Gastroesophageal sphincter (tissue), 3 donors: ENCODE measurements around the gene MALT1.

Experiments
- EP300 ChIP-seq: sonication (generic); formaldehyde crosslinking; IDR thresholded peaks from one replicate; pipeline ENCODE4 v1.6.1; 2017; ENCODE audit warnings: antibody characterized with exemption, mild to moderate bottlenecking
- POLR2AphosphoS5 ChIP-seq: sonication (generic); formaldehyde crosslinking; IDR thresholded peaks from one replicate; pipeline ENCODE4 v1.6.1; 2017; ENCODE audit warnings: antibody characterized with exemption
- TF ChIP-seq, protein P1 (sequence below), 4 experiments: fragments of 200-600 bp in 2 of 4; fragments of 450-650 bp in 2 of 4; sonication (generic) in 1 of 4; IDR thresholded peaks; one replicate each; pipeline ENCODE4 v1.5.1; 2017 to 2019; ENCODE audit warnings: antibody characterized with exemption in 4 of 4, mild to moderate bottlenecking in 2 of 4, moderate library complexity in 2 of 4

DNA sequence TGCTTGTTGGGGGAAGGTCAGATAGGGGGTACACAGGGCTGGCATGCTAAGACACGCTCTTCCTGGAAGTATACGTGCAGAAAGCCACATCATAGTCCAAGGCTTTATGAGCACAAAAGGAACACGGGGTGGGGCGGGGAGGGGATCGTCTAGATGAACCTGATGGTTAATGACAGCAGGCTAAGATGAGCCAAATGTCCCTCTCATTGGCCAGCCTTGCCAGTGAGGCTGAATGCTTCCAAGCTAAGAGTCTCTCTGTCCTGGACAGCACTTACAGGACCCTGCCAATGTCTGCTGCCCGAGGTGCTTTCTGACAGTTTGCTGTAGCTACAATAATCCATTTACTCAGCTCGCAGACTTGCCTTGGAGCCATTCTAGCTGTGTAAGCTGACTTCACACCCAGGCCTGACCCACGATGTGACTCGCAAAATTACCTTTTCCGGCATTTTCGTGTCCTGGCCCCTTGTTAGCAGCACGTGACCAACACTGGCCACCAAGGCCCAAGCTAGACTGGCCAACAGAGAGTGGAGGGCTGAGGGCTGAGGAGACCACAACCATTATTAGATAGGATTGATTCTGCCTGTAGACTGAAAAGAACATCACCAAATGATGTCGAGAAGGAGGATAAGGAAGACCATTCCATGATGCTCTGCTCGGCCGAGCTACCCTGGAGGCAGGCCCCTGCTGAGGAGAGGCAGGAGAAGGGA, 84.2 kb downstream of the MALT1 start:
- TF ChIP-seq, protein P1, sequence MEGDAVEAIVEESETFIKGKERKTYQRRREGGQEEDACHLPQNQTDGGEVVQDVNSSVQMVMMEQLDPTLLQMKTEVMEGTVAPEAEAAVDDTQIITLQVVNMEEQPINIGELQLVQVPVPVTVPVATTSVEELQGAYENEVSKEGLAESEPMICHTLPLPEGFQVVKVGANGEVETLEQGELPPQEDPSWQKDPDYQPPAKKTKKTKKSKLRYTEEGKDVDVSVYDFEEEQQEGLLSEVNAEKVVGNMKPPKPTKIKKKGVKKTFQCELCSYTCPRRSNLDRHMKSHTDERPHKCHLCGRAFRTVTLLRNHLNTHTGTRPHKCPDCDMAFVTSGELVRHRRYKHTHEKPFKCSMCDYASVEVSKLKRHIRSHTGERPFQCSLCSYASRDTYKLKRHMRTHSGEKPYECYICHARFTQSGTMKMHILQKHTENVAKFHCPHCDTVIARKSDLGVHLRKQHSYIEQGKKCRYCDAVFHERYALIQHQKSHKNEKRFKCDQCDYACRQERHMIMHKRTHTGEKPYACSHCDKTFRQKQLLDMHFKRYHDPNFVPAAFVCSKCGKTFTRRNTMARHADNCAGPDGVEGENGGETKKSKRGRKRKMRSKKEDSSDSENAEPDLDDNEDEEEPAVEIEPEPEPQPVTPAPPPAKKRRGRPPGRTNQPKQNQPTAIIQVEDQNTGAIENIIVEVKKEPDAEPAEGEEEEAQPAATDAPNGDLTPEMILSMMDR (IDR thresholded peaks at IDR 0.05), result no peak
- no peak for TF ChIP-seq EP300
- no peak for TF ChIP-seq POLR2AphosphoS5
